Measurements from ENCODE around the gene IL6ST.
"Not testable (repeated sequence)": the region's sequence is repeated elsewhere in the genome, so short reads cannot be mapped to it uniquely, and the experiment has no call there.

The IL6ST gene

DNA sequence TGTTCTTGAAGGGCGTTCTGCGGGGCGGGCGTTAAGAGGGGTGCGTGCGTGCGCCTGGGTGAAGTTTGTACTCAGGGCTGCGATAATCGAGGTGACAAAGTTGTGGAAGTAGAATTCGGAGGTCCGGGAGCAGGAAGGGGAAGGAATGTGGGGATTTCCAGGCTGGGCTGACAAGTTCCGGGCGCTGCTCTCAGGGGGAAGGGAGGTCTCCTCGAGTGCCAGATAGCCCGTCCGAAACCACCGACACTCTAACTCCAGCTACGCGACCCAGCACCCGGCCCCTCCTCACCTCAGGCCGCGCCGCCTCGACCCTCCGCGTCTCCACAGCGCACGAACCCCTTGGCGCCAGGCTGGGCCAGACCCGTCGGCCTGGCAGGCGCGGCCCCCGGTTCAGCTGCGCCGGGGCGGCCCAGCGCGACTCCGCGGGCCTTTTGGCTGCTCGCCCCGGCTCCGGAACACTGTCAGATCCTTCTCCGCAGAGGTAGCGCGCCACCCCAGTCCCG, at the start of gene IL6ST:
Gene IL6ST (minus strand): TSS at position 469 of the 503 bp plus-strand sequence. CDS start 18,685 bp downstream, outside the sequence.
- DNase-seq (ENCODE audit: low read depth in 2 of 2), result peak in 1 of 2 experiments; percentile 31

DNA sequence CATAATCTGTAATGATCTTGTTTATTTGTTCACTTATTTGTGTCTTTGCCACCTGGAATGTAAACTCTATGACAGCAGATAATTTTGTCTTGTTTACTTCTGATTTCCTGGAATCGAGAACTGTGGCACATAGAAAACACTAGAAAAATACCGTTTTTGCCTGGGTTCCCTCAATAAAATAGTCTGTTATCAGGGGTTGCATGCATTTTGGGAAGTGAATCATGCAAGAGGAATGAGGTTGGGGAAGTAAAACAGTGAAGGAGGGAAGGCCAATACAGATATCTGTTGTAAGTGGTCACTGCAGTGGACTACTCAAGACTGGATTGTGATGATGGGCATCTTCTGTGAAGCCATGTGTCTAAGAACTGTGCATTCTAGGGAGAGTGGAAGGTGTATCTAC, 45.2 kb upstream of the IL6ST start:
- no peak for DNase-seq (ENCODE audit: low read depth in 2 of 2)

DNA sequence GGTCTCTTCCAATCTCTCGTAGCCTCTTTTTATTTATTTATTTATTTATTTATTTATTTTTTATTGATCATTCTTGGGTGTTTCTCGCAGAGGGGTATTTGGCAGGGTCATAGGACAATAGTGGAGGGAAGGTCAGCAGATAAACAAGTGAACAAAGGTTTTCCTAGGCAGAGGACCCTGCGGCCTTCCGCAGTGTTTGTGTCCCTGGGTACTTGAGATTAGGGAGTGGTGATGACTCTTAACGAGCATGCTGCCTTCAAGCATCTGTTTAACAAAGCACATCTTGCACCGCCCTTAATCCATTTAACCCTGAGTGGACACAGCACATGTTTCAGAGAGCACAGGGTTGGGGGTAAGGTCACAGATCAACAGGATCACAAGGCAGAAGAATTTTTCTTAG, 43.4 kb upstream of the IL6ST start:
- not testable (repeated sequence) for DNase-seq (ENCODE audit: low read depth in 2 of 2)

DNA sequence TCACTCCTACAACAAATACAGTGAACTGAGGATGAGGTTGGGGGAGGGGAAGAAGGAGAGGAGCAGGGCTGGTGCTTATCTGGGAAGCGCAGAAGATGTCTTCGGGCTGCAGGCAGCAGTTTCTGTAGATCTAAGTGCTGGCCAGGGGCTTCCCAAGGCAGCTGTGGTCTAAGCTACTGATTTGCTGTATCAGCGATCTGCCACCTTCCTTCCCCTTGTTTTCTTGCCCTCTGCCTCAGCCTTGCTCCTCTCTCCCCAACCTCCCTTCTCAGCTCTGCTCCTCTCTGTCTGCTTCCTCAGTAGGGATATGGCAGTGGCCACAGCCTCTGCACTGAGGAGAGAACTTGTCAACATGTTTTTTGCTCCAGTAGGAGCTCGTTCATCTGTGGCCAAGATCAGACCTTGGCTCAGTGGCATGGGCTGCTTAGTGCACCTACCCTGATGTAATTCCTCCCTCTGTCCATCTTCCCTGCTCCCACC, 42.8 kb upstream of the IL6ST start:
- DNase-seq (ENCODE audit: low read depth in 2 of 2), result no peak

DNA sequence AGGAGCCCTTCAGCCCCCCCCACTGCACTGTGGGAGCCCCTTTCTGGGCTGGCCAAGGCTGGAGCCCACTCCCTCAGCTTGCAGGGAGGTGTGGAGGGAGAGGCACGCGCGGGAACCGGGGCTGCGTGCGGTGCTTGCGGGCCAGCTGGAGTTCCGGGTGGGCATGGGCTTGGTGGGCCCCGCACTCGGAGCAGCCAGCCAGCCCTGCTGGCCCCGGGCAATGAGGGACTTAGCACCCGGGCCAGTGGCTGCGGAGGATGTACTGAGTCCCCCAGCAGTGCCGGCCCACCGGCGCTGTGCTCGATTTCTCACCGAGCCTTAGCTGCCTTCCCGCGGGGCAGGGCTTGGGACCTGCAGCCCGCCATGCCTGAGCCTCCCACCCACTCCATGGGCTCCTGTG, 40.6 kb upstream of the IL6ST start:
- DNase-seq (ENCODE audit: low read depth in 2 of 2), result not testable (repeated sequence)

DNA sequence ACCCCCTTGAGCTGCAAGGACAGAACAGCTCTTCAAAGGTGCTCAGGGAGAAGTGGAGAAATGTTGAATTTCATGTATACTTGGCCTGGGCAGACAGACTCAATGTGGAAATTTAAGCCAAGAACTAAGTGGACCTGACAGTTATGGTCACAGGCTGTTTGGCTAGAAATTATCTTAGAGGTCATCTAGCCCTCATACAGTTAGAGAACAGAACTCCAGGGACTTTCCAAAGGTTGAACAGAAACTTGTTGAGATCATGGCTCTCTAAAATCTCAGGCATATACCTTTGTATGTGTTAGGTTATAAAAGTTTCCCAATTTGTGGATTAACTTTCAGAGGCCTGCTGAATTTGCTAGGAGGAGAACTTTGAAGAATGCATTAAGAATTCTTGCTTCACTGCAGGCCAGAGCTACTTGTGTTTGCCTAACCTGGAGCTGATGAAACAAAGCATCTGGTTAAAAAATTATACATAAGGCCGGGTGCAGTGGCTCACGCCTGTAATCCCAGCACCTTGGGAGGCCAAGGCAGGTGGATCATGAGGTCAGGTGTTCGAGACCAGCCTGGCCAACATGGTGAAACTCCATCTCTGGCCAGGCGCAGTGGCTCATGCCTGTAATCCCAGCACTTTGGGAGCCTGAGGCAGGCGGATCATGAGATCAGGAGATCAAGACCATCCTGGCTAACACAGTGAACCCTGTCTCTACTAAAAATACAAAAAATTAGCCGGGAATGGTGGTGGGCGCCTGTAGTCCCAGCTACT, 35.3 kb upstream of the IL6ST start:
- not testable (repeated sequence) for DNase-seq (ENCODE audit: low read depth in 2 of 2)

DNA sequence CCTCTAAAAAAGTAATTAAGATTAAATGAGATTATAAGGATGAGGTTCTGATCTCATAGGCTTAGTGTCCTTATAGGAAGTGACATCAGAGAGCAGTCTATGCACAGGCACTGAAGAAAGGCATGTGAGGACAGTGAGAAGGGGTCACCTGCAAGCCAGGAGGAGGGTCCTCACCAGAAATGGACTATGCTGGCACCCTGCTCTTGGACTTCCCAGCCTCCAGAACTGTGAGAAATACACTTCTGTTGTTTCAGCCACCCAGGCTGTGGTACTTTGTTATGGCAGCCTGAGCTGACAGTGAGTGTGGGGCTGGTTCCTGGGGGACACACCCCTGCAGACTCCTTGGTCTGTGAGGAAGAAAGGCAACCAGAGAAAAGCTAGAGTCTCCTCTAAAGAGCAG, 34.7 kb upstream of the IL6ST start:
- DNase-seq (ENCODE audit: low read depth in 2 of 2), result no peak

DNA sequence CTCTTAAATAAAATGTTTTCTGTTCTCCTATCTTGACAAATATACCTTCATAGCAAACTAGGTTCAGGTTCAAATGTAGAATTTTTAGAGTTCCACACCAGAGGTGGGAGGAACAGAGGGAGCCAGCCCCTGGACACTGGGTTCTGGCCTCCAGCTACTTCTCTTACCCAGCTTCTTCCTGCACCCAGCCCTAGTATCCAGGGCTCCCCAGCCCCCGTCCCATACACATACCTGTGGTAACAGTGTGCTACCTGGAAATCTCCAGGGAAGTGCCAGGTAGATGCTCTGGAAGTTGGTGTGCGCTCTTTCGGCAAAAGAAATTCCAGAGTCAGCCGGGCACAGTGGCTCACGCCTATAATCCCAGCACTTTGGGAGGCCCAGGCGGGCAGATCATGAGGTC, 33.9 kb upstream of the IL6ST start:
- no peak for DNase-seq (ENCODE audit: low read depth in 2 of 2)

DNA sequence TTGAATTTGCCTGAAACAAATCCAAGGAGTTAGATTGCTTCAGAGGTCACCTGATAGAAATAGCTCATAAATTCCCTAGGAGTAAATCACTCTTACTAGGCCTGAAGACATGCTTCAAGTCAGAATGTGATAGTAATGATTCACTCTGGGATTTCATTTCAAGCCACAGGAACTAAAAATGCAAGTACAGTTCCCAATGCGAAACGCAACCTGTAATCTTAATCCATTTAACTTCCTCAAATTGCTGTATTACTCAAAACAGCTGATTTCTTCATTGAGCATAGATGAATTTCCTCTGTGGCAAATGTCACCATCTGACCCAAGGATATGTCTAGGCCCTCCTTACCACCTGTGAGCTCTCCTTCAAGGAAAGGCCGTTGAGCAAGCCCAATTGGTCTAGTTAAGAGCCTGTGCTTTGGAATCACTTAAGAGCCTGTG, 32.1 kb upstream of the IL6ST start:
- no peak for DNase-seq (ENCODE audit: low read depth in 2 of 2)

DNA sequence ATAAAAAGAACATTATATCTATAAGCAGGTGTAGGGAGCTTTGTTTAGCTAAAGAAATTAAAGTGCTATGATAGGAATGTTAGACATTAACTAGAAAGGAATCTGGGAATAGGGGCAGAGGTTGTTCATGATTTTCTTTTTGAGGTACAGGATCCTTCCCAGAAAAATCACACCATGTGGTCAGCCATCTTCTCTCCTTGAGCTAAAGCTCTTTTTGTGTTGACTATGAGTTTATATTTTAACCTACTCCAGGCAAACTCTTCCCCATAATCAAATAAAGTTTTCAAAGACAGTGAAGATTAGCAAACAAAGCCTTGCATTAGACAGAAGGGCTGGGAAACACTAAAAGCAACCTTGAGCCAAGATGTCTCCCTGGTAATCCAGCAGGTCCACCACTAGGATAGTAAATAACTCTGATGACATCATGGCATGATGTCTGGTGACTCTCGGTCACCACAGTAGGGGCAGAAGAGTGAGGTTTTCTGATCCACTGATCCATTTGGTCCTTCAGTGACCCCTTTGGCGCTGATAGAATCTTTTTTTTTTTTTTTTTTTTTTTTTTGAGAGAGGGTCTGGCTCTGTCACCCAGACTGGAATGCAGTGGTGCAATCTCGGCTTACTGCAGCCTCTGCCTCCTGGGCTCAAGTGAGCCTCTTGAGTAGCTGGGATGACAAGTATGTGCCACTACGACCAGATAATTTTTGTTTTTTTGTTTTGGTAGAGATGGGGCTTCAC, 30.6 kb upstream of the IL6ST start:
- DNase-seq (ENCODE audit: low read depth in 2 of 2), result no peak

DNA sequence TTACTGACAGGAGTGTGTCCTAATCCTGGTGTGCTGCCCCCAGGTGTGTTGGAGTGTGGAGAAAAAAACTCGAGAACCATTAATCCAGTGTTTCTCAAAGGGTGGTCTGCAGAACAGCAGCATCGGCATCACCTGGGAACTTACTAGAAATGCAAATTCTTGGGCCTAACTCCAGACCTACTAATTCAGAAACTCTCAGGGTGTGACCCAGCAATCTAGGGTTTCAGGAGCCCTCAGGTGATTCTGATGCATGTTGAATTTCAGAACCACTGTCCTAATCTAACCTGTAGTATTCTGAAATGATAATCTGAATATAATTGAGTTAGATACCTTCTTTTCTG, 30.0 kb upstream of the IL6ST start:
- DNase-seq (ENCODE audit: low read depth in 2 of 2), result no peak

DNA sequence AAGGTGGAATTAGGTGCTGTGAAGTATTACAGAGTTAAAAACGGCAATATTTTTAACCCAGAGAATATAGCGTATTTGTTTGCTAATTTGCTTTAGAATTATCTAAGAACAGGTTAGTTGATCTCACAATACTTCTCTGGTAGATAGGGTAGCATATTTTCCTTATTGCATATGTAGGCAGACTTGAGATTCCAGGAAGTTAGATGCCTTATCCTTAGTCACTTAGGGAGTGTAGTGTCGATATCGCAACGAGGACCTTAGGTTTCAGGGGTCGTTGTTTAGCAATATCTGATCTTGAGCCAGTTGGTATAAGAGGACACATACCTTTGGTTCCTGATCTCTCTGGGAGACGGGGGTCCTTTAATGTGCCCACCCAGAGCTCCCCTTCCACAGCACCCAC, 28.5 kb upstream of the IL6ST start:
- DNase-seq (ENCODE audit: low read depth in 2 of 2), result no peak

DNA sequence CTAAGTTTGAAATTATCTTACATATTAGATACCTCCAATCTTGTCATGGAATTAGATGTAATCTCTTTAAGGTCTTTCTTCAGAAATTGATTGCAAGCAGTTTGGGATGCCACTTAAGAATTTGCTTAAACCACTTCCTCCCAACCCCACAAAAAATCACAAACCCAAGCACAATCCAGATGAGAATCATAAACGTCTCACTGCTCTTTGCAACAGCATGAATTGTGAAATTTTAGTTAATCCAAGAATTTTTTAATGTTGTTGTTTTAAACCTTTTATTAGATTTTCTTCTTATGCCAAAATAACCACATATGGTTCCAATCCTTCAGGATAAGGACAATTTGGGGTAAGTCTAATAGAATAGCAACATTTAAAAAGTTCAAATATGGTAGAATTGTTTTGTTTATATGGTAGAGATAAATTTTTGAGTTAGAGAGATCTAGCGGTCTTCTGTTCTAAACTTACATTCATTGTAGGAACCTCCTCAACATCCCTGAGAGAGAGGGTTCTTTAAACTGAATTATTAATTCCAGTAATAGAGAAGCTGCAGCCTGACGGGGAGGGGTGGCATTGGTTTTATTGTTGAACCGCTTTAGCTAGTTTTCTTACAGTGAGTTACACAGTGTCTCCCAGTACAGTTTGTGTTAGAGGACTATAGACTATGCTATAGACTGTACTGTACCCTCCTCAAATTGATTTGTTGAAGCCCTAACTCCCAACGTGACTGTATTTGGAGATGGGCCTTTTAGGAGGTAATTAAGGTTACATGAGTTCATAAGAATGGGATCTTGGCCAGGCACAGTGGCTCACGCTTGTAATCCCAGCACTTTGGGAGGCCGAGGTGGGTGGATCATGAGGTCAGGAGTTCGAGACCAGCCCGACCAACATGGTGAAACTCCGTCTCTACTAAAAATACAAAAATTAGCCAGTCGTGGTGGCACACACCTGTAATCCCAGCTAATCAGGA, 24.8 kb upstream of the IL6ST start:
- DNase-seq (ENCODE audit: low read depth in 2 of 2), result no peak

DNA sequence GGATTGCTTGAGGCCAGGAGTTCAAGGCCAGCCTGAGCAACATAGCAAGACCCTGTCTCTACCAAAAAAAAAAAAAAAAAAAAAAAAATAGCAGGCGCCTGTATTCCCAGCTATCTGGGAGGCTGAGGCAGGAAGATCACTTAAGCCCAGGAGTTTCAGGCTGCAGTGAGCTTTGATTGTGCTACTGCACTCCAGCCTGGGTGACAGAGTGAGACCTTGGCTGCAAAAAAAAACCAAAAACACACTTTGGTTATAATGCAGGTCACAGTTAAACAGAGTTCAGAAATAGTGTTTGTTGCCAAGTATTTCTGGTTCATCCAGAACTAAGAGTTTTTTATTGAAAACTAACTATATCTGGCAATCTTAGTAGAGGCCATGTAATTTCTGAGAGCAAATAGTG, 24.1 kb upstream of the IL6ST start:
- DNase-seq (ENCODE audit: low read depth in 2 of 2), result no peak

DNA sequence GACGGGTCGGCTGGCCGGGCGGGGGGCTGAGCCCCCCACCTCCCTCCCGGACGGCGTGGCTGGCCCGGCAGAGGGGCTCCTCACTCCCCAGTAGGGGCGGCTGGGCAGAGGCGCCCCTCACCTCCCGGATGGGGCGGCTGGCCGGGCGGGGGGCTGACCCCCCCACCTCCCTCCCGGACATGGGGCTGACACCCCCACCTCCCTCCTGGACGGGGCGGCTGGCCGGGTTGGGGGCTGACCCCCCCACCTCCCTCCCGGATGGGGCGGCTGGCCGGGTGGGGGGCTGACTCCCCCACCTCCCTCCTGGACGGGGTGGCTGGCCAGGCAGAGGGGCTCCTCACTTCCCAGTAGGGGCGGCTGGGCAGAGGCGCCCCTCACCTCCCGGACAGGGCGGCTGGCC, 19.9 kb upstream of the IL6ST start:
- not testable (repeated sequence) for DNase-seq (ENCODE audit: low read depth in 2 of 2)

DNA sequence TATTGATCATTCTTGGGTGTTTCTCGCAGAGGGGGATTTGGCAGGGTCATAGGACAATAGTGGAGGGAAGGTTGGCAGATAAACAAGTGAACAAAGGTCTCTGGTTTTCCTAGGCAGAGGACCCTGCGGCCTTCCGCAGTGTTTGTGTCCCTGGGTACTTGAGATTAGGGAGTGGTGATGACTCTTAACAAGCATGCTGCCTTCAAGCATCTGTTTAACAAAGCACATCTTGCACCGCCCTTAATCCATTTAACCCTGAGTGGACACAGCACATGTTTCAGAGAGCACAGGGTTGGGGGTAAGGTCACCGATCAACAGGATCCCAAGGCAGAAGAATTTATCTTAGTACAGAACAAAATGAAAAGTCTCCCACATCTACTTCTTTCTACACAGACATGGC, 19.2 kb upstream of the IL6ST start:
- DNase-seq (ENCODE audit: low read depth in 2 of 2), result not testable (repeated sequence)

DNA sequence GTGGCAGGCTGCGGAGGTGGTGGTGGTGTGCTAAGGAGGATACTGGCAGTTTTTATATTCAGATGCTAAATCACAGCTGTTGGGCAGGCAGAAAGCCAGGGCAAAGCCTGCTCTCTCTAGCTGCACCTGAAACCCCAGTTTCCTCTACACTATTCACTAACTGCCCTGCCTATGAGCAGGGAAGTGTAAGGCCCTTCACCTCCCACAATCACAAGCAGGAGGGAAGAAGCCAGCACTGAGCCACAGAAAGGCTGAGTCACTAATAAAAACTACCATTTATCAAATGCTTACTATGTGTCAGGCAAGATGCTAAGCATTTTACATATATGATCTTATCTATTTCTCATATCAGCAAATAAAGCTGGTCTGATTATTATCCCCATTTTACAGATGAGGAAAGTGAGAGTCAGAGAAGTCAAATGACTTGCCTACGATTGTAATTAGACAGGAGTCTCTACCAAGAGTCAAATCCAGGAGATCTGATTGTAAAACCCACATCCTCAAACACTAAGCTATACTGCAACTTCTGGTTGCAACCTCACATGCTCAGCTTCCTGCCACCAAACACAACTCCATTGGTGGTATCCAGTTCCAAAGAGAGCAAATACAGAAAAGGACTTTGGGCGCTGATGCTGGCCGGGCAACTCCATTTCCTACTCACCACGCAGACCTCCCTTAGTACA, 17.7 kb upstream of the IL6ST start:
- DNase-seq (ENCODE audit: low read depth in 2 of 2), result peak in 1 of 2 experiments; percentile 8

DNA sequence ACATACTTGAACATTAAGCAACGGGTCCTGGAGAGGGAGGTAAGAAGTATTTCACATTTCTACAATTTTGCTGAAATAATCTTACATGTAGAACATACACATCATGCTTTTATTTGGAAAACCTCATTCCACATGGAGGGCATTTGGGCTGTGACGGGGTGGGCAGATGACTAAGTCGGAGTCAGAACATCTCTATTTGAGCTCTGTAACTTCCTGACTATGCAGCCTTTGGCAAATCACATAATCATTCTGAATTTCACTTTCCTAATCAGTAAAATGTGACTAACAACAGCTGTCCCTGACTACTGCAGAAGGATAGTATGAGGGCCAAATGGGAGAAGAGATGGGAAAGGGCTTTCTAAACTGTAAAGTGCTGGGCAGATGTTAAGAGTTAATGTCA, 17.1 kb upstream of the IL6ST start:
- DNase-seq (ENCODE audit: low read depth in 2 of 2), result peak in 1 of 2 experiments; percentile 18

DNA sequence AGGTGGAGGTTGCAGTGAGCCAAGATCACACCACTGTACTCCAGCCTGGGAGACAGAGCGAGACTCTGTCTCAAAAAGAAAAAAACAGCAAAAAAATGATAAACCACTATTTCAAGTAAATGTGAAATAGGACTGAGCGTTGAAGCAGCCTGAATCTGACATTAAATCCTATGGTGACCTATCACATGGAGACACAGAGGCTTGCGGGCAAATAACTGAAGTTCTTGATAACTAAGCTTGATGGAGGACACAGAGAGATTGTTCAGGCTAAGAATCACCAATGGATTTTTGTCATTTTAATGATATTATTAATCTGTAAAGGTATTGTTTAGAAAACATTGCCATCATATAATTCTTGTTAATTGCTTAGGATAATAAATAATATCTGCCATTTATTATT, 15.7 kb upstream of the IL6ST start:
- no peak for DNase-seq (ENCODE audit: low read depth in 2 of 2)

DNA sequence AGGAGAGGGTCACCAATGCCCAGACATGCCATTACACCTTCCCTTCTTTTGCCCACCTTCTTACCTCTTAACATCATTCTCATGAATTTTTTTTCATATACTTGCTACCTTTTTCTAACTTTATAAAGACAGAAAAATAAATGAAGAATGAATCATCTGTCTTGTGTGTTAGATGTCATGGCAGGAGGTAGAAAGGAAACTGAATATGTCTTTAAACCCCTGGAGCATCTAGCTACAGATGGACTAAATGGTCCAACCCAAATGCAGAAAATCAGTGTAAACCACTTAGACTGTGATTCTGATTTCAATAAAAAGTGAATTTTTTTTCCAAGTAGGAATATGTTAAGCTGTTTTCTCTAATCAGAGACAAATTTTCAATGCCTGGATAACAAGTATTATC, 11.8 kb upstream of the IL6ST start:
- no peak for DNase-seq (ENCODE audit: low read depth in 2 of 2)

DNA sequence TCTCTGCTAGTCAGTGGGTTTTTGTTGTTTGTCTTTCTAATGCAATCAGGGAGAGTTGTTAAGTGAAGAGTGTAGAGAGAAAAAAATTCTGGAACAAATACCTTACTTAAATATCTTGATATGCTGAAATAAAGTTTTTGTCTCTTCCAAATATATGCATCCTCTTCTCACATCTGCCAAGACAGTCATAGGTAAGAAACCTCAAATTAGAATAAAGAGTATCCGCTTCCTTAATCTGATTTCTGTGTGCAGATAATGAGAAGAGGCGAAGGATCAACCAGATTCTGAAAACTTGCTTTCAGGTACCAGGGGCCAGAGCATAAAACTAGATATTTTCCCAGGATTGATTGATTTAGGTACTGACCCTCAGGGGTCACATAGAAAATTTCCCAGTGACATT, 11.3 kb upstream of the IL6ST start:
- no peak for DNase-seq (ENCODE audit: low read depth in 2 of 2)
